HepG2 (cell line): ENCODE measurements around the gene ANKRD52. TPM values are rescaled to one million over a fixed set of nuclear protein-coding genes. Genes with fewer than 3 reads are reported as not detected.

Source experiments
- ARNT2 ChIP-seq: sonication (generic); formaldehyde crosslinking; IDR thresholded peaks from 2 replicates; pipeline ENCODE4 v1.8.0; 2022; ENCODE audit warnings: mild to moderate bottlenecking, low read depth, missing genetic modification reagents, moderate library complexity
- ATM ChIP-seq: fragments of 450-650 bp; IDR thresholded peaks from 2 replicates; pipeline ENCODE4 v1.7.1; 2017; ENCODE audit warnings: mild to moderate bottlenecking, borderline replicate concordance
- HDAC6 ChIP-seq: fragments of 200-600 bp; sonication (generic); IDR thresholded peaks from 2 replicates; pipeline ENCODE4 v1.7.0; 2017; ENCODE audit warnings: mild to moderate bottlenecking, antibody characterized with exemption, low read length, low read depth
- HNRNPUL1 ChIP-seq: fragments of 200-400 bp; formaldehyde crosslinking; IDR thresholded peaks from 2 replicates; pipeline ENCODE4 v1.6.1; 2017; ENCODE audit warnings: low read depth, mild to moderate bottlenecking, low read length, moderate library complexity
- IKZF5 ChIP-seq: IDR thresholded peaks from 2 replicates; pipeline ENCODE4 v1.6.1; 2018; ENCODE audit warnings: missing genetic modification reagents, mild to moderate bottlenecking, missing compliant biosample characterization
- MEIS2 ChIP-seq: sonication (generic); formaldehyde crosslinking; IDR thresholded peaks from 2 replicates; pipeline ENCODE4 v1.9.0; 2021; ENCODE audit warnings: mild to moderate bottlenecking, missing genetic modification reagents
- NRL ChIP-seq: sonication (generic); formaldehyde crosslinking; IDR thresholded peaks from 2 replicates; pipeline ENCODE4 v1.5.0; 2020; ENCODE audit warnings: missing genetic modification reagents, mild to moderate bottlenecking, moderate library complexity, borderline replicate concordance
- PAWR ChIP-seq: sonication (generic); formaldehyde crosslinking; IDR thresholded peaks from 2 replicates; pipeline ENCODE4 v1.4.0; 2020; ENCODE audit warnings: missing genetic modification reagents, mild to moderate bottlenecking, borderline replicate concordance
- PITX1 ChIP-seq: sonication (generic); formaldehyde crosslinking; IDR thresholded peaks from 2 replicates; pipeline ENCODE4 v1.5.1; 2020; ENCODE audit warnings: mild to moderate bottlenecking, missing genetic modification reagents
- POGK ChIP-seq: sonication (generic); formaldehyde crosslinking; conservative IDR thresholded peaks from 2 replicates; pipeline ENCODE4 v1.8.0; 2022; ENCODE audit warnings: mild to moderate bottlenecking, moderate library complexity, missing genetic modification reagents
- RELA ChIP-seq: sonication (generic); formaldehyde crosslinking; IDR thresholded peaks from 2 replicates; pipeline ENCODE4 v1.4.0; 2020; ENCODE audit warnings: missing genetic modification reagents
- RFX5 ChIP-seq: IDR thresholded peaks from 2 replicates; pipeline ENCODE4 v1.6.1; 2011; ENCODE audit warnings: low read depth, low read length, improper control_type of control experiment
- SMARCE1 ChIP-seq: fragments of 450-650 bp; IDR thresholded peaks from 2 replicates; pipeline ENCODE4 v1.6.1; 2017; ENCODE audit warnings: borderline replicate concordance
- SMYD3 ChIP-seq: sonication (generic); formaldehyde crosslinking; IDR thresholded peaks from 2 replicates; pipeline ENCODE4 v1.8.1; 2023; ENCODE audit warnings: mild to moderate bottlenecking, missing genetic modification reagents
- SNAI1 ChIP-seq: sonication (generic); formaldehyde crosslinking; IDR thresholded peaks from 2 replicates; pipeline ENCODE4 v1.5.0; 2020; ENCODE audit warnings: mild to moderate bottlenecking, missing genetic modification reagents, borderline replicate concordance
- SOX13 ChIP-seq, 3 experiments: fragments of 450-650 bp in 1 of 3; sonication (generic) in 1 of 3; formaldehyde crosslinking in 1 of 3; IDR thresholded peaks in 2 of 3; conservative IDR thresholded peaks in 1 of 3; 2 replicates each; pipeline versions ENCODE4 v1.5.0 to v1.6.1; 2016 to 2020; ENCODE audit warnings: antibody characterized with exemption in 1 of 3, mild to moderate bottlenecking in 1 of 3, missing compliant biosample characterization in 1 of 3, missing genetic modification reagents in 1 of 3, moderate library complexity in 1 of 3
- STAT5B ChIP-seq: sonication (generic); formaldehyde crosslinking; IDR thresholded peaks from 2 replicates; pipeline ENCODE4 v1.4.0; 2020; ENCODE audit warnings: missing genetic modification reagents
- ZFP82 ChIP-seq: sonication (generic); formaldehyde crosslinking; IDR thresholded peaks from 2 replicates; pipeline ENCODE4 v1.5.1; 2020; ENCODE audit warnings: mild to moderate bottlenecking, missing genetic modification reagents, borderline replicate concordance
- ZFYVE20 ChIP-seq: sonication (generic); formaldehyde crosslinking; IDR thresholded peaks from 2 replicates; pipeline ENCODE4 v1.8.0; 2023; ENCODE audit warnings: low read depth, mild to moderate bottlenecking, moderate library complexity, missing genetic modification reagents, borderline replicate concordance
- ZNF12 ChIP-seq: sonication (generic); formaldehyde crosslinking; IDR thresholded peaks from 2 replicates; pipeline ENCODE4 v1.5.0; 2020; ENCODE audit warnings: missing genetic modification reagents
- ZNF337 ChIP-seq: sonication (generic); formaldehyde crosslinking; IDR thresholded peaks from 2 replicates; pipeline ENCODE4 v1.5.1; 2020; ENCODE audit warnings: missing genetic modification reagents, low read depth, mild to moderate bottlenecking, borderline replicate concordance
- ZNF468 ChIP-seq: sonication (generic); formaldehyde crosslinking; IDR thresholded peaks from 2 replicates; pipeline ENCODE4 v1.8.0; 2022; ENCODE audit warnings: mild to moderate bottlenecking, moderate library complexity, missing genetic modification reagents
- ZNF557 ChIP-seq: sonication (generic); formaldehyde crosslinking; IDR thresholded peaks from 2 replicates; pipeline ENCODE4 v1.4.0; 2020; ENCODE audit warnings: missing genetic modification reagents
- ZNF562 ChIP-seq: sonication (generic); formaldehyde crosslinking; IDR thresholded peaks from 2 replicates; pipeline ENCODE4 v1.8.0; 2022; ENCODE audit warnings: missing genetic modification reagents, borderline replicate concordance
- ZNF569 ChIP-seq: sonication (generic); formaldehyde crosslinking; IDR thresholded peaks from 2 replicates; pipeline ENCODE4 v1.5.0; 2020; ENCODE audit warnings: mild to moderate bottlenecking, missing genetic modification reagents, moderate library complexity, borderline replicate concordance
- ZNF749 ChIP-seq: sonication (generic); formaldehyde crosslinking; IDR thresholded peaks from 2 replicates; pipeline ENCODE4 v1.8.0; 2022; ENCODE audit warnings: mild to moderate bottlenecking, missing genetic modification reagents, moderate library complexity, borderline replicate concordance
- ZSCAN31 ChIP-seq: sonication (generic); formaldehyde crosslinking; IDR thresholded peaks from 2 replicates; pipeline ENCODE4 v1.5.0; 2020; ENCODE audit warnings: low read depth, mild to moderate bottlenecking, missing genetic modification reagents
- polyA plus RNA-seq, 8 experiments: library from polyadenylated mRNA; depleted of rRNA in 3 of 8; stranded (reverse) in 7 of 8; unstranded in 1 of 8; fragments of >200 nt; fragmentation: Illumina TruSeq in 4 of 8; extraction: Trizol in 4 of 8; gene quantifications; 2 replicates each; pipeline versions ENCODE4 v1.2.1 to v1.2.3, GENCODE V29; 2011 to 2016; ENCODE audit warnings: low read depth in 4 of 8, missing spikeins in 1 of 8, mixed read lengths in 1 of 8; ENCODE audit not compliant: insufficient read depth in 1 of 8
- total RNA-seq, 5 experiments: library from RNA; depleted of rRNA; stranded (reverse); fragments of >200 nt; fragmentation: Illumina TruSeq; extraction: Trizol; gene quantifications; 2 replicates each; pipeline ENCODE4 v1.2.3, GENCODE V29; 2016; ENCODE audit warnings: low read depth in 1 of 5

ANKRD52 gene
- total and polyA plus RNA-seq, 2 of the 13 experiments (the other 11 are each of a cell fraction or from before 2014, with no cell fraction given), result 7.8 to 9.2 TPM

GRCh38 chr12:56189918-56190694 is 68.1 kb downstream of the ANKRD52 start (continued):
- no peak for TF ChIP-seq HDAC6
- TF ChIP-seq ZFP82 (CRISPR knock-in tag), result no peak
- TF ChIP-seq IKZF5 (CRISPR knock-in tag), result peak; percentile 45; the same call in 1 of the 2 replicates
- TF ChIP-seq SMYD3 (CRISPR knock-in tag), result no peak
- TF ChIP-seq ZSCAN31 (CRISPR knock-in tag), result no peak
- TF ChIP-seq ZNF749 (CRISPR knock-in tag), result peak; percentile 51; the same call in 1 of the 2 replicates
- TF ChIP-seq ZNF562 (CRISPR knock-in tag), result no peak
- peak; percentile 42; the same call in 1 of the 2 replicates for TF ChIP-seq ARNT2 (CRISPR knock-in tag)
- peak; percentile 32; the same call in 1 of the 2 replicates for TF ChIP-seq POGK (CRISPR knock-in tag)
- no peak for TF ChIP-seq STAT5B (CRISPR knock-in tag)
- TF ChIP-seq ZFYVE20 (CRISPR knock-in tag), result no peak
- TF ChIP-seq MEIS2, result peak; percentile 51; the same call in 1 of the 2 replicates
- TF ChIP-seq SNAI1 (CRISPR knock-in tag), result no peak
- peak; percentile 61; the same call in 1 of the 2 replicates for TF ChIP-seq ZNF337 (CRISPR knock-in tag)
- TF ChIP-seq ATM, result no peak
- TF ChIP-seq ZNF569, result no peak
- peak; percentile 71; the same call in 1 of the 2 replicates for TF ChIP-seq RELA (CRISPR knock-in tag)
- no peak for TF ChIP-seq SMARCE1
- TF ChIP-seq ZNF557 (CRISPR knock-in tag), result 0 out of 2 replicates have a peak, but pooled peaks have one; percentile 21
- TF ChIP-seq ZNF12 (CRISPR knock-in tag), result no peak
- 0 out of 2 replicates have a peak, but pooled peaks have one; percentile 32 for TF ChIP-seq SOX13 (IDR thresholded peaks at IDR 0.05)
- TF ChIP-seq SOX13 (CRISPR knock-in tag; conservative IDR thresholded peaks at IDR 0.05 in 1 of 2, IDR thresholded peaks at IDR 0.05 in 1 of 2), result peak in 1 of 2 experiments; percentile 50; a peak in 2 of 4 replicates
- TF ChIP-seq PAWR (CRISPR knock-in tag), result no peak
- TF ChIP-seq RFX5, result no peak
- TF ChIP-seq PITX1 (CRISPR knock-in tag), result peak; percentile 56; the same call in 1 of the 2 replicates
- TF ChIP-seq NRL (CRISPR knock-in tag), result 0 out of 2 replicates have a peak, but pooled peaks have one; percentile 38
- no peak for TF ChIP-seq HNRNPUL1
- TF ChIP-seq ZNF468, result no peak
